GM21447 (cell line): ENCODE measurements around the gene TWF2.

ENCODE experiments used
- ATAC-seq: cut with Tn5 transposase; IDR thresholded peaks from one replicate; pipeline ENCODE4 v1.9.1; 2021; ENCODE audit not compliant: unreplicated experiment

Gene TWF2

GRCh38 chr3:52204337-52205073, 34.5 kb downstream of the TWF2 start:
- no peak for ATAC-seq

GRCh38 chr3:52203701-52204100, 35.3 kb downstream of the TWF2 start:
- ATAC-seq, result no peak

GRCh38 chr3:52202384-52203077, 36.4 kb downstream of the TWF2 start:
- no peak for ATAC-seq

- no peak for ATAC-seq
Measured at GRCh38 chr3:52200981-52201679, 37.8 kb downstream of the TWF2 start.

- ATAC-seq, result no peak
Measured at GRCh38 chr3:52198643-52199608, 40.0 kb downstream of the TWF2 start.

- peak; percentile 73 for ATAC-seq
Measured at GRCh38 chr3:52197842-52198625, 40.9 kb downstream of the TWF2 start, which contains the start of gene ALAS1. Gene ALAS1 (plus strand): TSS chr3:52198160. CDS start chr3:52199242, 1,082 bp downstream.

- ATAC-seq, result no peak
Measured at GRCh38 chr3:52197499-52197841, 41.5 kb downstream of the TWF2 start.

GRCh38 chr3:52196977-52197376, 42.0 kb downstream of the TWF2 start:
- no peak for ATAC-seq

GRCh38 chr3:52195823-52196331, 43.1 kb downstream of the TWF2 start:
- ATAC-seq, result no peak

- ATAC-seq, result no peak
Measured at GRCh38 chr3:52195291-52195597, 43.7 kb downstream of the TWF2 start.

- ATAC-seq, result no peak
Measured at GRCh38 chr3:52194485-52195290, 44.3 kb downstream of the TWF2 start.

- ATAC-seq, result no peak
Measured at GRCh38 chr3:52193065-52193464, 45.9 kb downstream of the TWF2 start.

- no peak for ATAC-seq
Measured at GRCh38 chr3:52191663-52192062, 47.3 kb downstream of the TWF2 start.

- no peak for ATAC-seq
Measured at GRCh38 chr3:52190294-52191074, 48.5 kb downstream of the TWF2 start.

GRCh38 chr3:52188556-52188955, 50.4 kb downstream of the TWF2 start:
- ATAC-seq, result no peak

GRCh38 chr3:52186729-52187128, 52.2 kb downstream of the TWF2 start:
- no peak for ATAC-seq

- no peak for ATAC-seq
Measured at GRCh38 chr3:52185837-52186236, 53.1 kb downstream of the TWF2 start.

GRCh38 chr3:52185311-52185710, 53.6 kb downstream of the TWF2 start:
- no peak for ATAC-seq
